NCI-H1694 treated with DMSO at 0.1 percent for 48 hours (cell line): Measurements from ENCODE around the gene DHX35.
"Not testable (repeated sequence)": the region's sequence is repeated elsewhere in the genome, so short reads cannot be mapped to it uniquely, and the experiment has no call there.

Source experiments
- DNase-seq: peaks from one replicate; lab custom pipeline; 2025; lab: John Stamatoyannopoulos, UW

The DHX35 gene

DNA sequence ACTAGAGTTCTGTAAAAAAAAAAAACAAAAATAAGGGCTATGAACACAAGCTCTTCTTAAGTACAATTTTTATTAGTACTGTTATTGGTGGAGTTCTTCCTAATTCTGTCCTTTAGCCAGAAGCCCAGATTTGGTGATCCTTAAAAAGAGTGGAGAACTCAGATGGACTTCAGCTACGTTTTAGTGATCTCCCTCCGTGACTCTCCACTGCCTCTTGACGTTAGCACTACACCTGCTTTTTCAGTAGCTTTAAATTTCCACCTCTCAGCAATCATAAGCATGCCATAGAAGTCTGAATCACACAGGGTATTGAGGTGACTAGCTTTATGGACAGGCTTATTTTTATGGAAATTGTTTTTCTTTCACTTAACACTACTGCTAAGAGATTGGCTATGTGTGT is 17.7 kb downstream of the DHX35 start:
- DNase-seq, result no peak

GRCh38 chr20:38982291-38982690 is 20.1 kb downstream of the DHX35 start:
- no peak for DNase-seq

GRCh38 chr20:38985060-38985459 is 22.9 kb downstream of the DHX35 start:
- DNase-seq, result no peak

GRCh38 chr20:38985603-38986170 is 23.5 kb downstream of the DHX35 start:
- no peak for DNase-seq

DNA sequence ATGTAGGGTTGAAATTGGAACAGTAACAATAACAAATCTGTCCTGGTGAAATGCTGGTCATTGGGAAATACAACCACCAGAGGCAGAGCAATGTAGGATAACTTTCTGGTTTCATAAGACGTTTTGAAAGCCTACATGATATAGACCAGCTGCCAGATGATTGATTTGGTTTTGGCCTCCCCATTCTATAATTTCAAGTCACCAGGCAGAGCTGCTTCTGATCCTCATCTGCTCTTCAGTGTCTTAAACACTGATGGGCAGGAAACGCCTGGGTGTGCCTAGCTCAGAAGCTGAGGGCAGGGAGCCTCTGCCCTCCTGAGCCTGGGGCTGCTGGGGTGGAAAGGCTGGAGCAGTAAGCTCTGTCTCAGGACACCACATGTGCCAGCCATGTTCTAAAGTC is 24.5 kb downstream of the DHX35 start:
- DNase-seq, result no peak

- DNase-seq, result no peak
Measured at GRCh38 chr20:38987777-38988176, 25.6 kb downstream of the DHX35 start.

DNA sequence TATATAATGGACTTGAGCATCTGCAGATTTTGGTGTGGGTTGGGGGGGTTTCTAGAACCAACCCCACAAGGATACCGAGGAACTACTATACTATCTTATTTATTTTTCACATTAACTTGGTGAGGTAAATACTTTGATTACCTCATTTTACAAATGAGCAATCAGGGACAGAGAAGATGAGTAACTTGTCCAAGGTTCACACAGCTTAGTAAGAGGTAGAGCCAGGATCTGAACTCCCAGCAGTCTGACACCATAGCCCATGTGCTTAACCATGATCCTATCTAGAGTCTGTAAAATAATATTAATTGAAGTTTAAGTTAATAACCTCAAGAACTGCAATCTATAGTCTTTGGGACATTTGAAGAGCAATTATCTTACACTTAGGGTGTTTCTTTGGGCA is 28.6 kb downstream of the DHX35 start:
- DNase-seq, result no peak

- DNase-seq, result no peak
Measured at GRCh38 chr20:38991814-38992704, 29.9 kb downstream of the DHX35 start.

- no peak for DNase-seq
Measured at GRCh38 chr20:38995536-38996044, 33.4 kb downstream of the DHX35 start.

DNA sequence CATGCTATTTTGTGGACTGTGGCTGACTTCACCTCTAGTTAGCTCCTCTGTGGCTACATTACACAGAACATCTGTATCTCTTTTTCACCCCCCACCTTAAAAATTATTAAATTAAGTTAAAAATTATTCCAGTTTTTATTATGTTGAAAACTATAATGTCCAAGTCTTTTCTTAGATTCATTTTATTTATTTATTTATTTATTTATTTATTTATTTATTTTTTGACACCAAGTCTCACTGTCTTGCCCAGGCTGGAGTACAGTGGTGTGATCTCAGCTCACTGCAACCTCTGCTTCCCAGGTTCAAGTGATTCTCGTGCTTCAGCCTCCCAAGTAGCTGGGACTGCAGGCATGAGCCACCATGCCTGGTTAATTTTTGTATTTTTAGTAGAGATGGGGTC is 34.7 kb downstream of the DHX35 start:
- DNase-seq, result not testable (repeated sequence)

DNA sequence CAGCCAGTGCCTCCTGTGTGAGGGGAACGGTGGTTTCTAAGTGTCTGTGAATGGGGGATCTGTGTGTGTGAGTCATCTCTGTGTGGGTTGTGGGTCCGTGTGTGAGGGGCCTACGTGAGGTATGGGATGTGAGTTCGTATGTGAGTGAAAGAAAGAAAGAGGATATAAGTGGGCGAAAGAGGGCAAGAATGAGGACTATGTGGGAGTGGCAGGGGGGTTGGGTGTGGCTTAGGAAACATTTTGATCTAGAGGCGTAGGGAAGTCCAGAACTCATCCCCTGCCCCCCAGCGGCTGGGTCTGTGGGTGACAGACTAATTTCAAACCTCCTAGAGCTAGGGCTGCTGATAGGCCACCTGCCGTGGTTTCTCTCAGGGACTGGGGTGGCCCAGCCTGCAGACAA is 35.5 kb downstream of the DHX35 start:
- DNase-seq, result no peak

DNA sequence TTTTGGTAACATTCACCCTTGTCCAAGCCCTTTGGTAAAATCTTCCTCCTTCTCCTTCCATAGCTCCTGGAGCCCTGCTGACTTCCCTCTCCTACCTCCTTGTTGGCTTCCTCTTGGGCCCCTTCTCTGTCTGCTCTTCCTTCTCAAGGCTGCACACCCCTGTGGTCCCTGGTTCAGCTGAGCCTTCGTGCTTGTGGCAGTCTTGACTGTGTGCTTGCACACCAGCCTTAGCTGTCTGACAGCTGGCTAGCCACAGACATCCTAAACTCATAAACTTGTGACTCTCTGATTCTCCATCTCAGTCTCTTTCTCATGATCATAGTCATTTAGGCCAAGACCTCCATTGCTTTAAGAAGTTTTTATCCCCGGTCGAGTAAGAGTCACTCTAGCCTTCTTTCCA is 37.1 kb downstream of the DHX35 start:
- no peak for DNase-seq

DNA sequence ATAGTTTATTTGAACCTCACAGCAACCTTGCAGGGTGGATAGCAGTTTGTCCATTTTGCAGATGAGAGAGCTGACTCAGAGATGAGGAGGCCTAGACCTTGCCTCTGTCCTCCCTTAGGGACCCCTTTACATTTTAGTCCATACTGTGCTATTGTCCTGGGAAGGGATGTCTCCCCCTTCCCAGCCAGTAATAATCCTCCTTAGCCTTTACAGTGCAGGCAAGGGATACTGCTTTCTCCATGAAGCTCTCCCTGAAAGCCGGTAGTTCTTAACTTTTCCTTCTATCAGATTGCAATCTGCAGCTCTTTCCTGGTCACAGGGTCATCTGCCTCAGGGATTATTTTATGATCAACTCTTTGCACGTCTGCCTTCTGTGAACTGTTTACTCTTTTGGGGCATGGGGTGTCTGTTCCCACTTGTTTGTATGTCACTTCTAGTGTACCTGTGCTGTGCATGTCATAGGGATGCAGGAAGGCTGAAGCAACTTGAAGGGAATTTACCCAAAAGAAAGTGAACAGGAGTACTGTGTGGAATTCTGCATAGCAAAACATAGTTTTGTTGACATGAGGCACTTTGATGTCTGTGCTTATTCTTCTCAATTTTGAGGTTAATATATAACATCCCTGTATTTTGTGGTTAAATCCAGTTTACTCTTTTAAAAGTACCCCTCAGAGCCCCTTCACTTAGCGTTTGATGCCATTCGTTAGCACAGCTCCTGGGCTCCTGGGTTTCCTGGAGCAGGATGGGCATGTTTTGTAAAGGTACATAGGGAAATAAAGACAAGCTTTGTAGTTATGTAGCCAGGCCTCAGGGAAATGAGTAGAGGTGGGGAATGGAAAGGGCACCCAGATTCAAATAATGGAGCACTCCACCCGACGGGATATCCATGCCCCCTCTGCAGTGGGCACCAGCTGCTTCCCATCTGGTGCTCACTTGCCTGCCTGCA is 38.1 kb downstream of the DHX35 start:
- DNase-seq, result no peak

DNA sequence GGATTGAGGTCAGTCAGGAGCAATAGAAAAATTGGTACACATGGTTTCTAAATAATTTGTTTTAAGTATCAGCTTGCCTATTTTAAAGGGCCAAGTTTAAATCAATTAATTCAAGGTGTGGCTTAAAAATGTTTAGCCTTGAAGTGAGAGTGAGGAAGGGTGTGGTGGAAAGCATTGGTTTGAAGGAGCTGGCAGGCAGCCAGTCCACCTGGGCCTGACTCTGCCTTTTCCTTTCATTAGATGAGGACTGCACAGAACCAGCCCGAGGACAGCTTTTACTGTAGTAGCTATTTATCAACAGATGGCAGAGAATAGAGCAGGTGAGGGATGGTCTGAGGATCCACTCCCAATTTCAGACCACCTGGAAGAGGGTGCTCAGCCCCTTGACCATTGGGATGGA is 42.4 kb downstream of the DHX35 start:
- DNase-seq, result no peak

DNA sequence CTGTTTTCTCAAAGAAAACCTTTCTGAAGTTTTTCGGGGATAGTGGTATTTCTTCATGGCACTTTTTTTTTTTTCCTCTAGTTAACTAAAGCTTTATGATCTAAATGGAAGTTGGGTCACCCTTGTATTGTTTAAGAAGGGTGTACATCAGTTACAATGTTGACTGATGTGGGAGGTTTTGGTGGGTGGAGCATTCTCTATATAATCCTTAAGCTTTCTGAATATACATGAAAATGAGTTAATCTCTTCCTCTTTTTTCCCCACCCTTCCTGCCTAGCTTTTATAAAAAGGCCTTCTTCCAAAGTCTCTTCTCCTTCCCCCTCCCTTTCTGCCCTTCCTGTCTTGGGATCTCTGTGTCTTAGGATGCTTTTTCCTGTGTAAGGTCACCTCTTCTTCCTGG is 47.2 kb downstream of the DHX35 start:
- DNase-seq, result no peak

DNA sequence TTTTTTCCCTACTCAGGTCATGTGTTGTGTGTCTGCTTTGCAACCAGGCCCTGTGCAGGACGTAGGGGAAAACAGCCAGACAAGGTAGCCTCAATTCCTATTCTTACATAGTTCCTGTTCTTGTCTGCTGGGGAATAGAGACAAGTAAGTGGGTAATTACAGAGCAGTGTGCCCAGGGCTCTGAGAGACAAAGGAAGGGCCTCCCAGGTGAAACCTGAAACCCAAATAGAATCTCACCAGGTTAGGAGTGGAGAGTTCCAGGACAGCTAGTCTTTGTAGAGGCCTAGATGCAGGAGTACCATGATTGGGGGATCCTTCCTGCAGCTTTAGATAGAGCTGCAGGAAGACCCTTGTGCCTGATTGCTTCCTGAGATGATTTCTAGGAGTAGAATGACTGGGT is 48.4 kb downstream of the DHX35 start:
- DNase-seq, result no peak

- DNase-seq, result no peak
Measured at GRCh38 chr20:39013662-39014109, 51.5 kb downstream of the DHX35 start.

DNA sequence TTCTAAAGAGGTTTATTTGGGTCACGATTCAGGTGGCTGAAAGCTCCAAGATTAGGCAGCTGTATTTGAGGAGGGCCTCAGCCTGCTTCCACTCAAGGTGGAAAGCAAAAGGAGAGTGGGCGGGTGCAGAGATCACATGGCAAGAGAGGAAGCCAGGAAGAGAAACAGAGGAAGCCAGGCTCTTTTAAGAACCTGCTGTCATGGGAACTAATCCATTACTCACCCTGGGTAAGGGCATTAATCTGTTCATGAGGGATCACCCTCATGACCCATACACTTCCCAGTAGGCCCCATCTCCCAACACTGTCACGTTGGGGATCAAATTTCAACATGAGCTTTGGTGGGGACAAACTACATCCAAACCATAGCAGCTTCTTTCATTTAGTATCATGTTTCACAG is 53.9 kb downstream of the DHX35 start:
- no peak for DNase-seq

GRCh38 chr20:39016506-39016905 is 54.4 kb downstream of the DHX35 start:
- no peak for DNase-seq

DNA sequence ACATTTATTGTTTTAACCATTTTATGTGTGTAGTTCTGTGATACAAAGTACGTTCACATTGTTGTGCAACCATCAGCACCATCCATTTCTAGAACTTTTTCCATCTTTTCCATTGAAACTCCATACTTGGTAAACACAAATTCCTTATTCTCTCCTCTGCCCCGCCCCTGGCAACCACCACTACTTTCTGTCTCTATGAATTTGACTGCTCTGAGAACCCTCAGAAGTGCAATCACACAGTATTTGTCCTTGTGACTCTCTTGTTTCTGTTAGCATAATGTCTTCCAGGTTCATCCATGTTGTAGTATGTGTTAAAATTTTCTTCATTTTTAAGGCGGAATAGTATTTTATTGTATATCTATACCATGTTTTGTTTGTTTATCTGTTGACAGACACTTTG is 56.9 kb downstream of the DHX35 start:
- no peak for DNase-seq

DNA sequence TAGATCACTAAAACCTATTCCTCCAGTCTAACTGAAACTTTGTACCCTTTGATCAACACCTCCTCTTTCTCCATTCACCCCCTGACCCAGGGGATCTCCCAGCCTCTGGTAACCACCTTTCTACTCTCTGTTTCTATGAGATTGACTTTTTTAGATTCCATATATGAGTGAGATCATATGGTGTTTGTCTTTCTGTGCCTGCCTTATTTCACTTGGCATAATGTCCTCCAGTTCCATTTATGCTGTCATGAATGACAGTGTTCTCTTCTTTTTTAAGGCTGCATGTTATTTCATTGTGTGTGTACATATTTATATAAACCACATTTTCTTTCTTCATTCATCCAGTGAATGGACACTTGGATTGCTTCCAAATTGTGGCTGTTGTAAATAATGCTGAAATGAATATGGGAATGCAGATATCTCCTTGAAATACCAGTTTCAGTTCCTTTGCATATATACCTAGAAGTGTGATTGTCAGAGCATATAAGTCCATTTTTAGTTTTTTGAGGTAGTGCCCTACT is 57.7 kb downstream of the DHX35 start:
- no peak for DNase-seq

GRCh38 chr20:39021748-39022147 is 59.6 kb downstream of the DHX35 start:
- DNase-seq, result no peak
